ENCODE measurements around the gene TECTB.

TECTB gene

DNA sequence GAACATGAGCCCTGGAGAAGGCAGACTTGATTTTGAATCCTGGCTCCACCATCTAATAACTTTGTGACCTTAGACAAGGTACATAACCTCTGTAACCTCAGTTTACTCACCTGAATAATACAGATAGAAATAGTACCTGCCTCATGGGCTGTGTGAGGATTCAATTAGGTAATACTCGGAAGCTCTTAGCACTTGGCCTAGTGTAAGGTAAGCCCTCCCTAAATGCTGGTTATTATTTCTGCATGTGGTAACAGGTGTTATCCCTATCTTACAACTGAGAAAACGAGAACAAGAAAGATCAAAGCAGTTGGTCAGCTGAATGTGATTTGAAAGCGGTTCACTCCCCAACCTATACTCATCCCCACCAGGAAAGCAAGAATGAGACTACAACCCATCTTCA is 62.0 kb downstream of the TECTB start:
- H3K36me3 Mint-ChIP-seq, result no peaks in the 10 kb centered on the region
- H3K4me1 Mint-ChIP-seq, result no peaks in the 10 kb centered on the region
- H3K27ac Mint-ChIP-seq, result no peak overlapping the region
- no peak for ATAC-seq
- no peak overlapping the region for H3K4me3 Mint-ChIP-seq
- H3K9me3 Mint-ChIP-seq, result no peaks in the 10 kb centered on the region
- no peaks in the 10 kb centered on the region for H3K27me3 Mint-ChIP-seq

DNA sequence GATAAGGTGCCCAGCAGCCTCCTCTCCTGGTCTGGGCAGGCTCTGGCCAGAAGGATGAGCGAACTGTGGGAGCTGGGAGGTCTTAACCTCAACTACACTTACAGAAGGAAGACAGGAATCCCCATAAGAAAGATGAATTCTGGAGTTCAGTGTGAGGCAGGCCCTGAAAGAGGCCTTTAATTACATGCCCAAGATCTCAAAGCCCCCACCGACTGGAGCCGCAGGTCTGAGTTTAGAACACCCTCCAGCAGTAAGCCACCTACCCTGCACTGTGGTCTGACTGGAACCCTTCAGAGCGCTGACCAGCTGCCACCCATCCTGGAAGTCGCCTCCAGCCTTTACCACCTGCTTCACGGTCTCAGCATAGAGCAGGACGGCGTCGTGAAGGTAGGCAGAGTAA is 62.5 kb downstream of the TECTB start:
- no peaks in the 10 kb centered on the region for H3K27me3 Mint-ChIP-seq
- no peaks in the 10 kb centered on the region for H3K9me3 Mint-ChIP-seq
- H3K27ac Mint-ChIP-seq, result no peak overlapping the region
- H3K4me3 Mint-ChIP-seq, result no peak overlapping the region
- no peaks in the 10 kb centered on the region for H3K36me3 Mint-ChIP-seq
- no peak for ATAC-seq
- H3K4me1 Mint-ChIP-seq, result no peaks in the 10 kb centered on the region

DNA sequence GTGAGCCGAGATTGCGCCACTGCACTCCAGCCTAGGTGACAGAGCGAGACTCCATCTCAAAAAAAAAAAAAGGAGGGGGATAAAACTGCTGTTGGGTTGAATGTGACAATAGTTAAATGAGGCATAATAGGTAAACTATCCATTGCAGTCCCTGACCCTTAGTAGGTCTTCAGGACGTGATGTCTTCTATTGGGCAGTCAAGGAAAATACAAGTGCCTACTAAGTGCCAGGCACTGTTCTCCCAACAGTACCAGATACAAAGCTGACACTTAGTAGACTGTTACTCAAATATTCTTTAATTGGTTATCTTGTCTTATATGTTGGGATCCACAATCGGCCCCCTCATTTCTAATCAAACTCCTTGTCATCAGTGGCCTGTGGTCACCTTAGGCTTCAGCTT is 63.6 kb downstream of the TECTB start:
- H3K27me3 Mint-ChIP-seq, result no peaks in the 10 kb centered on the region
- H3K36me3 Mint-ChIP-seq, result no peaks in the 10 kb centered on the region
- no peak overlapping the region for H3K4me3 Mint-ChIP-seq
- H3K4me1 Mint-ChIP-seq, result no peaks in the 10 kb centered on the region
- no peak for ATAC-seq
- no peaks in the 10 kb centered on the region for H3K9me3 Mint-ChIP-seq
- no peak overlapping the region for H3K27ac Mint-ChIP-seq

- ATAC-seq, result no peak
- no peak overlapping the region for H3K4me3 Mint-ChIP-seq
- no peaks in the 10 kb centered on the region for H3K9me3 Mint-ChIP-seq
- no peak overlapping the region for H3K27ac Mint-ChIP-seq
- no peaks in the 10 kb centered on the region for H3K36me3 Mint-ChIP-seq
- H3K4me1 Mint-ChIP-seq, result no peaks in the 10 kb centered on the region
- H3K27me3 Mint-ChIP-seq, result no peaks in the 10 kb centered on the region
These were observed 64.8 kb downstream of the TECTB start for GRCh38 chr10:112347709-112348671.

GRCh38 chr10:112348759-112349158 is 65.6 kb downstream of the TECTB start:
- no peaks in the 10 kb centered on the region for H3K27me3 Mint-ChIP-seq
- no peaks in the 10 kb centered on the region for H3K4me1 Mint-ChIP-seq
- H3K4me3 Mint-ChIP-seq, result no peak overlapping the region
- no peaks in the 10 kb centered on the region for H3K36me3 Mint-ChIP-seq
- H3K27ac Mint-ChIP-seq, result no peak overlapping the region
- no peaks in the 10 kb centered on the region for H3K9me3 Mint-ChIP-seq
- no peak for ATAC-seq

DNA sequence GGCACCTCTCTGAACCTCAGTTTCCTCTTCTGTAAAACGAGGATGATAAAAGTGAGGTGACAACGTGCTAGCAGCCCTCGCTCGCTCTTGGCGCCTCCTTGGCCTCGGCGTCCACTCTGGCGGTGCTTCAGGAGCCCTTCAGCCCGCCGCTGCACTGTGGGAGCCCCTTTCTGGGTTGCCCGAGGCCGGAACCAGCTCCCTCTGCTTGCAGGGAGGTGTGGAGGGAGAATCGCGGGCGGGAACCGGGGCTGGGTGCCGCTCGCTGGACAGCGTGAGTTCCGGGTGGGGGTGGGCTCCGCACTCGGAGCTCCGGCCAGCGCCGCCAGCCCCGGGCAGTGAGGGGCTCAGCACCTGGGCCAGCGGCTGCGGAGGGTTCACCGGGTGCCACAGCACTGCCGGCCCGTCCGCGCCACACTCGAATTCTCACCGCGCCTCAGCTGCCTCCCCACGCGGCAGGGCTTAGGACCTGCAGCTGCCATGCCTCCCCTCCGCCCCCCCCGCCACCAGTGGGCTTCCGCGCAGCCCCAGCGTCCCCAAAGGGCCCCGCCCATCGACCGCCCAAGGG is 66.4 kb downstream of the TECTB start:
- Mint-ChIP-seq H3K4me3 (no peak overlapping the region), H3K27ac (no peak overlapping the region), H3K9me3 (no peaks in the 10 kb centered on the region), H3K4me1 (no peaks in the 10 kb centered on the region), H3K27me3 (no peaks in the 10 kb centered on the region), H3K36me3 (no peaks in the 10 kb centered on the region)
- peak; percentile 27 for ATAC-seq

DNA sequence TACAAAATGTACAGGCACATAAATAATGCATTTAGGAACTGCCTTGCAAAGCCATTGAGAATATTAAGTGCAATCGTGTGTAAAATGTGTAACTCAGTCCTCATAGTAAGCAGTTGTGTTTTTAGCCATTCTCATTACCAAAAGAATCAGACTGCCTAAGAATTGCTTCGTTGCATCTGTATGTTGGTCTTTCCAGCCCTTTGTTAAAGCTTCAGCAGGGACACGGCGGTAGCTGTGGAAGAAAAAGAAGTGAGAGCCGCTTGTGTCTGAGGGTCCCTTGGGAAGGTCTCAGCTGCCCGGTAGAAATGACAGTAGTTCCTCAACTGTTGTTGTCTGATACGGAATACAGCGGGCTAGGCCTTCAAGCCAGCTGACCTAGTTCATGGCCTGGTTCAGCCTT is 67.9 kb downstream of the TECTB start:
- H3K36me3 Mint-ChIP-seq, result no peaks in the 10 kb centered on the region
- ATAC-seq, result no peak

GRCh38 chr10:112352044-112352443 is 68.8 kb downstream of the TECTB start:
- H3K36me3 Mint-ChIP-seq, result no peaks in the 10 kb centered on the region
- H3K27me3 Mint-ChIP-seq, result no peaks in the 10 kb centered on the region
- no peak for ATAC-seq
- no peaks in the 10 kb centered on the region for H3K4me1 Mint-ChIP-seq
- no peak overlapping the region for H3K27ac Mint-ChIP-seq
- no peak overlapping the region for H3K4me3 Mint-ChIP-seq
- H3K9me3 Mint-ChIP-seq, result no peaks in the 10 kb centered on the region

More for the DNA sequence above, 67.9 kb downstream of the TECTB start:
- Mint-ChIP-seq H3K4me1 (no peaks in the 10 kb centered on the region), H3K27me3 (no peaks in the 10 kb centered on the region), H3K4me3 (no peak overlapping the region), H3K27ac (no peak overlapping the region), H3K9me3 (no peaks in the 10 kb centered on the region)

- Mint-ChIP-seq H3K4me1 (no peaks in the 10 kb centered on the region), H3K9me3 (no peaks in the 10 kb centered on the region)
- no peak for ATAC-seq
These were observed 69.8 kb downstream of the TECTB start for GRCh38 chr10:112353046-112353445.

More at GRCh38 chr10:112353046-112353445, 69.8 kb downstream of the TECTB start:
- H3K36me3 Mint-ChIP-seq, result no peaks in the 10 kb centered on the region
- no peaks in the 10 kb centered on the region for H3K27me3 Mint-ChIP-seq
- no peak overlapping the region for H3K4me3 Mint-ChIP-seq
- H3K27ac Mint-ChIP-seq, result no peak overlapping the region
